NCI-H2029 treated with DMSO at 0.1 percent for 48 hours (cell line): ENCODE measurements around the gene PRND.
"Not testable (repeated sequence)": the region's sequence is repeated elsewhere in the genome, so short reads cannot be mapped to it uniquely, and the experiment has no call there.

ENCODE experiments used
- DNase-seq: peaks from one replicate; lab custom pipeline; 2025; lab: John Stamatoyannopoulos, UW

The PRND gene

GRCh38 chr20:4708856-4709255, 12.9 kb upstream of the PRND start:
- DNase-seq: no peak

- DNase-seq: no peak
Measured at GRCh38 chr20:4709261-4710105, 12.2 kb upstream of the PRND start.

GRCh38 chr20:4710106-4710475, 11.6 kb upstream of the PRND start:
- DNase-seq: no peak

- DNase-seq: no peak
Measured at GRCh38 chr20:4711511-4711910, 10.2 kb upstream of the PRND start.

- DNase-seq: no peak
Measured at GRCh38 chr20:4713401-4713800, 8.3 kb upstream of the PRND start.

GRCh38 chr20:4714818-4715217, 6.9 kb upstream of the PRND start:
- DNase-seq: no peak

GRCh38 chr20:4717816-4718570, 3.7 kb upstream of the PRND start:
- DNase-seq: no peak

GRCh38 chr20:4719190-4719589, 2.5 kb upstream of the PRND start:
- no peak for DNase-seq

- DNase-seq: peak; percentile 26
Measured at GRCh38 chr20:4720041-4720976, 1.4 kb upstream of the PRND start.

- DNase-seq: no peak
Measured at GRCh38 chr20:4720977-4721349, 746 bp upstream of the PRND start.

- no peak for DNase-seq
Measured at GRCh38 chr20:4722571-4722970, 862 bp downstream of the PRND start.

GRCh38 chr20:4722993-4723392, 1.3 kb downstream of the PRND start:
- no peak for DNase-seq

- DNase-seq: not testable (repeated sequence)
Measured at GRCh38 chr20:4723553-4723952, 1.8 kb downstream of the PRND start.

- no peak for DNase-seq
Measured at GRCh38 chr20:4724459-4725262, 3.0 kb downstream of the PRND start.

- DNase-seq: no peak
Measured at GRCh38 chr20:4725263-4725550, 3.5 kb downstream of the PRND start.

GRCh38 chr20:4726710-4727397, 5.1 kb downstream of the PRND start:
- DNase-seq: no peak

- DNase-seq: no peak
Measured at GRCh38 chr20:4728120-4728760, 6.5 kb downstream of the PRND start.

GRCh38 chr20:4729265-4729664, 7.6 kb downstream of the PRND start:
- DNase-seq: no peak

GRCh38 chr20:4730780-4731179, 9.1 kb downstream of the PRND start:
- DNase-seq: no peak

GRCh38 chr20:4736875-4737274, 15.2 kb downstream of the PRND start:
- DNase-seq: no peak
